HUES64 (cell line): ENCODE results near the gene FAM170B.

Experiments used
- H3K27ac ChIP-seq: 2 replicates; pipeline ENCODE4 v1.7.0; 2013; ENCODE audit warnings: low read depth, low read length, inconsistent platforms
- H3K27me3 ChIP-seq: 2 replicates; pipeline ENCODE4 v1.6.1; 2013; ENCODE audit warnings: mild to moderate bottlenecking, low read length; ENCODE audit not compliant: insufficient read depth
- H3K36me3 ChIP-seq: 2 replicates; pipeline ENCODE4 v1.6.1; 2013; ENCODE audit warnings: mild to moderate bottlenecking, low read length; ENCODE audit not compliant: insufficient read depth
- H3K4me1 ChIP-seq: 2 replicates; pipeline ENCODE4 v1.6.1; 2013; ENCODE audit warnings: mild to moderate bottlenecking, low read length, moderate library complexity; ENCODE audit not compliant: insufficient read depth
- H3K4me3 ChIP-seq: 2 replicates; pipeline ENCODE4 v1.5.1; 2013; ENCODE audit warnings: mild to moderate bottlenecking, low read length, moderate library complexity
- H3K9ac ChIP-seq: 2 replicates; pipeline ENCODE4 v1.6.1; 2013; ENCODE audit warnings: mild to moderate bottlenecking, low read depth, low read length
- H3K9me3 ChIP-seq: 2 replicates; pipeline ENCODE4 v1.6.1; 2013; ENCODE audit warnings: low read depth, low read length; ENCODE audit not compliant: insufficient read depth
- WGBS: fragments of 150-250, 120-280 bp; methylation state at CpG from one replicate; pipeline ENCODE4 v1.1.7; 2013; ENCODE audit warnings: missing lambda C conversion rate; 5-methylcytosine and 5-hydroxymethylcytosine counted together

Gene FAM170B

DNA sequence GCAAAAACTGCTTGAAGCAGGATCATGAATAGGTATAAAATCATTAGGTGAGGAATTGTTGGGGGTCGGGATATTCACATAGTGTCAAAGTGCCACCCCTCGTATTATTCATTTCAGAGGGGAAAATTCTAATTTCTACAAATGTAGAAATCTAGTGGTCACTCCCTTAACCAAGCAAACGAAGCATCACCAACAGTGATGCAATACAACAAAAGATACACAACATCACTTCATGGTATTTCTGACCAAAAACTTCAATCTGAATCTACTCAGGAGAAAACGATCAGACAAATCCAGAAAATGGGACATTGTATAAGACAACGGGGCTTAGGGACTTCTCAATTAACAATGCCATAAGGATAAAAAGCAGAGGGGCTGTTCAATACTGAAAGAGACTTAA, 26.3 kb upstream of the FAM170B start:
- WGBS, result 91% methylated on average over 5 of the region's 5 CpGs
- no peak overlapping the region for H3K4me3 ChIP-seq
- H3K4me1 ChIP-seq, result peaks cover 14% of the 10 kb centered on the region; the same call in 1 of the 2 replicates
- H3K27ac ChIP-seq, result no peak overlapping the region
- H3K36me3 ChIP-seq, result no peaks in the 10 kb centered on the region
- no peak overlapping the region for H3K9ac ChIP-seq
- no peaks in the 10 kb centered on the region for H3K9me3 ChIP-seq
- no peaks in the 10 kb centered on the region; the same call in 1 of the 2 replicates for H3K27me3 ChIP-seq

DNA sequence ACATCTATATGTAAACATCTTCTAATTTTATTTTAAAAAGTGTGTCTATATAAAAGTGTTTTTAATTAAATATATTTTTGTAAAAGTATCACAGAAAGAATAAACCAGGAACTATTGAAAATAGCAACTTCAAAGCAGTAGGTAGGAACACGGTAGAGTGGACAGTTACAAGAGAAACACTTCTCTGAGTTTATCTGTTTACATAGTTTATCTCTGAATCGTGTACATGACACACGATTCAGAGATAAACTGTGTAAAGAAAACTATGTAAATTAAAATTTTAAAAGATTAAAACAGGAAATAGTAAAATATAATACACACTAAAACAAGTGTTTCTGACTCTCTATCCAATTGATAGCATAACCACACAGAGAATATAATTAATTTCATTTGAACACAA, 25.1 kb upstream of the FAM170B start:
- Histone ChIP-seq H3K27me3 (no peaks in the 10 kb centered on the region; the same call in 1 of the 2 replicates), H3K4me1 (peaks cover 14% of the 10 kb centered on the region; the same call in 1 of the 2 replicates), H3K9ac (no peak overlapping the region), H3K9me3 (no peaks in the 10 kb centered on the region), H3K36me3 (no peaks in the 10 kb centered on the region), H3K27ac (no peak overlapping the region), H3K4me3 (no peak overlapping the region)
- 82% methylated on average over 2 of the region's 3 CpGs for WGBS

DNA sequence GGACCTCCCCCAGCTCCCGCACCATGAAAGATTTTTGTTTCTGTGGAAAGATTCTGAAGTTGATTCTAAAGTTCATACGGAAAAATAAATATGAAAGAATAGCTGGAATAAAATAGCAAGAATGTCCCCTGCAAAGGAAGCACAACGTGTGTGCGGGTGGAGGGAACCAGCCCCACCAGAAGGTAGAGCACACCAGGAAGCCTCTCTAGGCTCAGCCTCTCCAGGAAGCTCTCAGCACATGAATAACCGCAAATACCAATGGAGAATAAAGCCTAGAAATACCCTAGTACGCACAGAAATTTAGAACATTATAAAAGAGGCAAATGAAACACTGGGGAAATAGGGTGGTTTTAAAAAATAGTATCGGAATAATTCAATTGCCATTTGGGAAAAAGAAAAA, 24.6 kb upstream of the FAM170B start:
- H3K27me3 ChIP-seq, result no peaks in the 10 kb centered on the region; the same call in 1 of the 2 replicates
- H3K36me3 ChIP-seq, result no peaks in the 10 kb centered on the region
- WGBS, result 7% methylated on average over 3 of the region's 7 CpGs
- H3K4me1 ChIP-seq, result peaks cover 14% of the 10 kb centered on the region; the same call in 1 of the 2 replicates
- H3K27ac ChIP-seq, result peak overlapping the region; percentile 58; the same call in 1 of the 2 replicates
- H3K9ac ChIP-seq, result 0 out of 2 replicates have a peak overlapping the region, but pooled peaks have one; percentile 3
- no peak overlapping the region for H3K4me3 ChIP-seq
- no peaks in the 10 kb centered on the region for H3K9me3 ChIP-seq

DNA sequence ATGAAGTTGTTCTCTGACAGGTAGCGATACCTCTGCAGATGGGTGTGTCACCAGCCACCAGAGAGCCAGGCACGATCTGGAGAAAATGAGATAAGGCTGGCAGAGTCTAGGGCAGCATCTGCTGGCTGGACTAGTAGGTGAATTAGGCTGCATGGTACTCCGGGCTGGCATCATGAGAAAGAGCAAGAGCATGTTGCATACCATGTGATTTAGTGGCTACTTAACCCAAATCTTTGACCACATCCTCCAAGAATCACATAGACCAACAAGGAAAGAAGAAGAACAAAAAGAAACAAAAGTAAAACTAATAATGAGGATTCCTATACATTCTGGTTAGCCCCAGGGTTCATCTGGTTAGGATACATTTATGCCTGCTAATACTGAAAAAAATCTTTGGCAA, 23.4 kb upstream of the FAM170B start:
- no peak overlapping the region for H3K9ac ChIP-seq
- no peaks in the 10 kb centered on the region; the same call in 1 of the 2 replicates for H3K27me3 ChIP-seq
- 94% methylated on average over 3 of the region's 3 CpGs for WGBS
- H3K4me1 ChIP-seq, result peaks cover 14% of the 10 kb centered on the region; the same call in 1 of the 2 replicates
- no peaks in the 10 kb centered on the region for H3K36me3 ChIP-seq
- no peaks in the 10 kb centered on the region for H3K9me3 ChIP-seq
- no peak overlapping the region for H3K27ac ChIP-seq
- no peak overlapping the region for H3K4me3 ChIP-seq

DNA sequence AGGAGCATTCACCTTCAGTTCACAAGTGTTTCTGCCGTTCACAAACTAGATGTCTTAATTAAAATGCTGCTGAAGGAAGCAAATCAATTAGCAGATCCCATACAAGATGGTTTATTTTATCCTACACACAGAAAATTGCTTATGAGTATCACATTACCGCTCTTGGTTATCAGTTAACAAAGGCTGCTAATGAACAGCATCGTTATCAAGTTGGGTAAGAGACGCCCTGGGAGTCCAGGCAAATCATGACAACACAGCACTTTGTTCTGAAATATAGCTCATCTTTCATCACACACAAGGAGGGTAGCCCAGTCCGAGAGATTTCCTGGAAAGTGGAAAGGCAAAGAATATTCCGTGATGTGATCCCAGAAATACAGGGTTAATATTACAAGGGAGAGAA, 20.8 kb upstream of the FAM170B start:
- Histone ChIP-seq H3K36me3 (no peaks in the 10 kb centered on the region), H3K4me3 (no peak overlapping the region), H3K27me3 (no peaks in the 10 kb centered on the region), H3K4me1 (peaks cover 14% of the 10 kb centered on the region; the same call in 1 of the 2 replicates), H3K9me3 (no peaks in the 10 kb centered on the region), H3K9ac (no peak overlapping the region), H3K27ac (no peak overlapping the region)
- 95% methylated on average over 6 of the region's 6 CpGs for WGBS

DNA sequence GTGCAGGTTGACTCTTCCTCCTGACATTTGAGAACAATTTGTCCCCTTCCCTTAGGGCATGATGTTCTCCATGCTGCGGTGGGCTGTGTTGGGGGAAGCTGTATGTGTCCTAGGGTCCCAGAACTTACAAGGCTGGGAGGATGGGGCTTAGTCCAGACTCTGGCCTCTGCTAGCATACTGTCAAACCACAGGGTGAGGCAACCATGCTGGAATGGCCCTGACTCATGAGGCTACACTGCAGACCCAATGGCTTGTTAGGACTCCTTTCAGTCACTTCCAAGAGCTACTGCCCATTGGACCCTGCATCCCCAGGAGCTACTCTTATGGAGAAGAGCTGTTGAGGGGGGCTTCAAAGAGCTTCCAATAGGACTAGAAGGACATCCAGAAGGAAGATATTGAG, 20.1 kb upstream of the FAM170B start:
- Histone ChIP-seq H3K27me3 (no peaks in the 10 kb centered on the region), H3K4me1 (peaks cover 11% of the 10 kb centered on the region; the same call in 1 of the 2 replicates), H3K9ac (no peak overlapping the region), H3K27ac (no peak overlapping the region), H3K36me3 (no peaks in the 10 kb centered on the region), H3K4me3 (no peak overlapping the region), H3K9me3 (no peaks in the 10 kb centered on the region)
- 92% methylated on average over 1 of the region's 1 CpG for WGBS

DNA sequence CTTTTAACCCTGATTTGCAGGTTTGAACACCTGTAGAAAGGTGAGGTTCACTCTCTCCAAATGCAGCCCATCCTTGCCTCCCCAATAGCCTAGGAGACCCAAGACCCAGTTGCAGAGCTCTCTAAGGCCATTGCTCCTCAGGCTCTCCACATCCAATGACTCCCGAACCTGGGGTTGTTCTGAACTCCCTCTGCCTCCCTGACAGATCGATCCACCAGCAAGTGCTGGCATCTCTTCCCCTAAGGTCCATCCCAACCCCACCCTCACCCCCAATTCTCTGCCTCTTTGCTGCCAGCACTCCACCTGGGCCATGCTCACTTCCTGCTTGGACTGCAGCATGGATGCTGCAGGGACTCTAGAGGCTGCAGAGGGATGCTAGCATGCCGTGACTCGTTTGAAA, 19.3 kb upstream of the FAM170B start:
- H3K36me3 ChIP-seq, result no peaks in the 10 kb centered on the region
- 90% methylated on average over 4 of the region's 4 CpGs for WGBS
- no peaks in the 10 kb centered on the region for H3K9me3 ChIP-seq
- H3K9ac ChIP-seq, result no peak overlapping the region
- peaks cover 4% of the 10 kb centered on the region; the same call in 1 of the 2 replicates for H3K4me1 ChIP-seq
- no peak overlapping the region for H3K27ac ChIP-seq
- H3K27me3 ChIP-seq, result no peaks in the 10 kb centered on the region
- no peak overlapping the region for H3K4me3 ChIP-seq

DNA sequence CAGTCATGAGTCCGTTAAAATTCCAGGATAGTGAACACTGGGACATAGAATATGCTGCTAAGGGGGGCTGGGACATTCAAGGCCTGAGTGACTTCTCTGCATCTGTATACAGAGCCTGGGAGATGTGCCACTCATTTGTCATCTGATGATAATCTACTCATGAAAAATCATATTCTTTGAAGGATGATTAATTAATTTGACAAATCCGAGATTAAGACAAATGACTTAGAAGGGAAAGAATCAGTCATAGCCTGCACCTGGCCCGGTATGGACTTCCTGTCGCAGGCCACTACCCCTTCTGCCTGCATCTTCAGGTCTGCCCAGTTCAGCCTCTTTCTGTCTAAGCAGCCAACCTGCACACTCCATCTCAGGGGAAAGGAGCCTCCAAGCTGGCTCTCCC, 18.8 kb upstream of the FAM170B start:
- no peaks in the 10 kb centered on the region; the same call in 1 of the 2 replicates for H3K4me1 ChIP-seq
- no peak overlapping the region for H3K4me3 ChIP-seq
- H3K36me3 ChIP-seq, result no peaks in the 10 kb centered on the region
- H3K27ac ChIP-seq, result no peak overlapping the region
- no peaks in the 10 kb centered on the region for H3K27me3 ChIP-seq
- 95% methylated on average over 4 of the region's 4 CpGs for WGBS
- peaks cover 2% of the 10 kb centered on the region; the same call in 1 of the 2 replicates for H3K9me3 ChIP-seq
- H3K9ac ChIP-seq, result no peak overlapping the region

DNA sequence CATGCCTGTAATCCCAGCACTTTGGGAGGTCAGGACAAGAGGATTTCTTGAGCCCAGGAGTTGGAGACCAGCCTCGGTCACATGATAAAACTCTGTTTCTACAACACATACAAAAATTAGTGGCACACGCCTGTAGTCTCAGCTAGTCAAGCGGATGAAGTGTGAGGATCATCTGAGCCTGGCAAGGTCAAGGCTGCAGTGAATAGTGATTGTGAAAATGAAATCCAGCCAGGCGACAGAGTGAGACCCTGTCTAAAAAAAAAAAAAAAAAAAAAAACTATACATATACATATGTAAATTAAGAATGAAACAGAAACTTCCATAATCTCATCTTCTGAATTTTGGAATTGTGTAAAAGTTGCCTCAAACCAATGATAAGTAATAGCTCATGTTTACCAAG, 18.2 kb upstream of the FAM170B start:
- Histone ChIP-seq H3K27ac (no peak overlapping the region), H3K4me1 (no peaks in the 10 kb centered on the region), H3K9ac (no peak overlapping the region), H3K9me3 (peaks cover 8% of the 10 kb centered on the region; the same call in 1 of the 2 replicates), H3K27me3 (no peaks in the 10 kb centered on the region), H3K36me3 (no peaks in the 10 kb centered on the region), H3K4me3 (no peak overlapping the region)
- WGBS, result 100% methylated on average over 3 of the region's 4 CpGs

DNA sequence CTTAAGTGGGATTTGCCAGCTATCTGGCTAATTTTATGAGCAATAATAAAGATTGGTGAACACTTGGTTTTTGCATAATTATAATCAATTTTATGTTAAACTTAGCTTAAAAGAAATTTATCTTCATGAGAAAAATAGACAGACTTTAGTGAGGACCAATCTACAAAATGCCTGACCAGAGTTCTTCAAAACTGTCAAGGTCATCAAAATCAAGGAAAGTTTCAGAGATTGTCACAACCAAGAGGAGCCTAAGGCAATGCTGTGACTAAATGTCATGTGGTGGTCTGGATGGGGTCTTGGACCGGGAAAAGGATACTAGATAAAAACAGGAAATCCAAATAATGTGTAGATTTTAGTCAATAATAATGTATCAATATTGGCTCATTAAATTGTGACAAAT, 17.7 kb upstream of the FAM170B start:
- Histone ChIP-seq H3K27me3 (no peaks in the 10 kb centered on the region), H3K9me3 (peaks cover 8% of the 10 kb centered on the region; the same call in 1 of the 2 replicates), H3K4me3 (no peak overlapping the region), H3K27ac (no peak overlapping the region), H3K36me3 (no peaks in the 10 kb centered on the region), H3K4me1 (no peaks in the 10 kb centered on the region), H3K9ac (no peak overlapping the region)
- 88% methylated on average over 1 of the region's 1 CpG for WGBS

DNA sequence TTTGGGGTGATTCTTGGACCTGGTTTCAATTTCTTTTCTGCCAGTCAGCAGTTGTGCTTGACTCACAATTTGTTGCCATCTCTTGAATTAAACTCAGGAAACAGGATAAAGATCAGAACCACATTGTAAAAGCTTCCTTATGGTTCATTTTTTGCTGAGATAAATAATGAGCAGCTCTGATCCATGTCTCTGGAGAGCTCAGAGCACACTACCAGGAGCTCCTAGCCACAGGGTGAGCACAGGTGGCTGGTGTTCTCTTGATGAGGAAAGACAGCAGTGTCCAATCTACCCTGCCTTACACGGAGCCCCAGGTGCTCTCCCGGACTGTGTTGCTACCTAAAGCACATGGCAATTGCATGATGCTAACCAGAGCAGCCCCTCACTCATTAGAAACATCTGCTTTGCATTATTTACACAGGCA, 17.2 kb upstream of the FAM170B start:
- no peak overlapping the region for H3K27ac ChIP-seq
- WGBS, result 90% methylated on average over 2 of the region's 2 CpGs
- H3K9ac ChIP-seq, result no peak overlapping the region
- H3K4me1 ChIP-seq, result no peaks in the 10 kb centered on the region
- H3K36me3 ChIP-seq, result no peaks in the 10 kb centered on the region
- peaks cover 8% of the 10 kb centered on the region; the same call in 1 of the 2 replicates for H3K9me3 ChIP-seq
- no peaks in the 10 kb centered on the region for H3K27me3 ChIP-seq
- H3K4me3 ChIP-seq, result no peak overlapping the region

DNA sequence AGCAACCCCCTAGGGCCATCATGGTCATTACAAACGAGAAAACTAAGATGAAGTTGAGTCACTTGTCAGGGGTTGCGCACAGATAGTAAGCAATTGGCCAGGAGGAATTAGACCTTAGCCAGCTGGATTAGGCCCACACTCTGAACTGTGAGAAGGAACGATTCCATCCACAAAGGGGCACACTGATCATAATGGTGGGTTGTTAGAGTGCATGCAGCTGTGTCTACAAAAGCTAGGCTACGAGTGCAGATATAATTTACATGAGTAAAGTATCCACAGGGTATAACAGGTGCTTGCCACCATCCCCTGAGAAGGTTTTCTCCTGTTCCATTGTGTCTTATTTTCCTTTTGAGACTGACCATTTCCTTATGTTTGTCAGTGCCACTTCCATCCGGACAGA, 16.6 kb upstream of the FAM170B start:
- Histone ChIP-seq H3K27me3 (no peaks in the 10 kb centered on the region), H3K27ac (no peak overlapping the region), H3K4me1 (no peaks in the 10 kb centered on the region), H3K9ac (no peak overlapping the region), H3K4me3 (no peak overlapping the region), H3K36me3 (no peaks in the 10 kb centered on the region), H3K9me3 (peaks cover 8% of the 10 kb centered on the region; the same call in 1 of the 2 replicates)
- WGBS, result 91% methylated on average over 5 of the region's 5 CpGs
